ENCODE measurements around the gene ADAMTS20. TPM values are rescaled to one million over a fixed set of nuclear protein-coding genes. Genes with fewer than 3 reads are reported as not detected.

ADAMTS20 gene
- total RNA-seq, 1 experiment from 2014 or later = 2.7 TPM

DNA sequence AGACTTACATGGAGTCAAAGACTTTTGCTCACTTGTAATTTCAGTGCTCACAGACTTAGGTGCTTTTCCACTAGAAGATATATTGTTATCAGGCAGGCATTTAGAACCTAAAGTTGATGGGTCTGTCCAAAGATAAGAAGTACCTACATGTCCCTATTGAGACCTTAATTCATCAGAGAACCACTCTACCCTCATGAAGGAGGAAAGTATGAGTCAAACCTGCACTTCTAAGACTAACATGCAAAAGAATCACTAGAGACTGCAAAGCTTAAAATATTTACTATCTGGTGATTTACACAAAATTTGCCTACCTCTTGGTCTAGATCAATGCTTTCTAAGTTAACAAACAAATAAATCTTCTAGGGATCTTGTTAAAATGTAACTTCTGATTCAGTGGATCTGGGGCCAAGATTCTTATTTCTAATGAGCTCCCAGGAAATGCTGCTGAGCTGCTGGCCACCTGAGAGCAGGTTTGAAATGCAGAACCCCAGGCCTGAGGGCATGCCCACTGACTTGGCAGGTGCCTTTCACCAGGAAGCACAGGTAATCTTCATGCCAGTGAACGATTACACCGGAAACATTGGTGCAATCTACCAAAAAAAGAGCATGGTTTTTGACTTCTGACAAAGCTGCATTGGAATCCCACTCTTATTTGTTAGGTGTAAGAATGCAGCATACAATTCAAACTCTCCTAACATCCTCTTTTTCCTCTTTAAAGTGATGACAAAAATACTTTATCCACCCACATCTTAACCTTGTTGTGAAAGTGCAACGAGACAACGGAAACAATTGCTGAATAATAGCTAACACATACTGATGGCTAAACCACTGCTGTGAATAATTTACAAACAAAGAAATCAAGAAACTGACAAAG, 214.2 kb downstream of the ADAMTS20 start:
- no peak overlapping the region for H2BK5ac ChIP-seq (ENCODE audit: insufficient read length, low read length)
- H3K9me3 ChIP-seq (ENCODE audit: control insufficient read depth, low read depth, low read length) = no peaks in the 10 kb centered on the region
- H3K27me3 Mint-ChIP-seq (ENCODE audit: low read depth) = no peaks in the 10 kb centered on the region
- H3T11ph ChIP-seq (ENCODE audit: low read length) = no peak overlapping the region
- no peaks in the 10 kb centered on the region for H3K4me1 ChIP-seq (ENCODE audit: insufficient read depth, low read length)
- no peak overlapping the region for H4K91ac ChIP-seq (ENCODE audit: insufficient read length, low read depth, low read length)
- no peak overlapping the region for H3K4me2 ChIP-seq (ENCODE audit: insufficient read depth, insufficient read length, low read length)
- H2AK5ac ChIP-seq (ENCODE audit: insufficient read length, low read length) = no peak overlapping the region
- no peak overlapping the region for H3K23ac ChIP-seq (ENCODE audit: insufficient read length, low read depth, low read length)
- H3K9me3 Mint-ChIP-seq = peaks cover 0 to 2% of the 10 kb centered on the region in 2 experiments; a peak in 1 of 5 replicates
- H2BK120ac ChIP-seq (ENCODE audit: low read depth, low read length, poor library complexity, severe bottlenecking) = no peak overlapping the region
- H2BK12ac ChIP-seq (ENCODE audit: insufficient read length, low read depth, low read length) = no peak overlapping the region
- H2BK15ac ChIP-seq (ENCODE audit: low read depth, low read length) = no peak overlapping the region
- no peaks in the 10 kb centered on the region; a peak in 1 of 7 replicates for H3K36me3 Mint-ChIP-seq (ENCODE audit: insufficient read depth in 1 of 3, low read depth in 3 of 3)
- TF ChIP-seq, protein P1, sequence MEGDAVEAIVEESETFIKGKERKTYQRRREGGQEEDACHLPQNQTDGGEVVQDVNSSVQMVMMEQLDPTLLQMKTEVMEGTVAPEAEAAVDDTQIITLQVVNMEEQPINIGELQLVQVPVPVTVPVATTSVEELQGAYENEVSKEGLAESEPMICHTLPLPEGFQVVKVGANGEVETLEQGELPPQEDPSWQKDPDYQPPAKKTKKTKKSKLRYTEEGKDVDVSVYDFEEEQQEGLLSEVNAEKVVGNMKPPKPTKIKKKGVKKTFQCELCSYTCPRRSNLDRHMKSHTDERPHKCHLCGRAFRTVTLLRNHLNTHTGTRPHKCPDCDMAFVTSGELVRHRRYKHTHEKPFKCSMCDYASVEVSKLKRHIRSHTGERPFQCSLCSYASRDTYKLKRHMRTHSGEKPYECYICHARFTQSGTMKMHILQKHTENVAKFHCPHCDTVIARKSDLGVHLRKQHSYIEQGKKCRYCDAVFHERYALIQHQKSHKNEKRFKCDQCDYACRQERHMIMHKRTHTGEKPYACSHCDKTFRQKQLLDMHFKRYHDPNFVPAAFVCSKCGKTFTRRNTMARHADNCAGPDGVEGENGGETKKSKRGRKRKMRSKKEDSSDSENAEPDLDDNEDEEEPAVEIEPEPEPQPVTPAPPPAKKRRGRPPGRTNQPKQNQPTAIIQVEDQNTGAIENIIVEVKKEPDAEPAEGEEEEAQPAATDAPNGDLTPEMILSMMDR (conservative IDR thresholded peaks at IDR 0.05) = no peak
- no peak overlapping the region for H3K4me3 Mint-ChIP-seq
- H4K20me1 ChIP-seq (ENCODE audit: control insufficient read depth, insufficient read depth, insufficient read length) = no peaks in the 10 kb centered on the region
- no peak overlapping the region for H4K5ac ChIP-seq (ENCODE audit: insufficient read length, low read depth, low read length)
- no peaks in the 10 kb centered on the region for H3K79me2 ChIP-seq (ENCODE audit: insufficient read depth, low read length)
- H3K27ac Mint-ChIP-seq = peak overlapping the region in 1 of 3 experiments; percentile 46; a peak in 2 of 7 replicates
- H2BK20ac ChIP-seq (ENCODE audit: low read depth, low read length, poor library complexity, severe bottlenecking) = no peak overlapping the region
- no peak for DNase-seq
- no peaks in the 10 kb centered on the region for H3K79me1 ChIP-seq (ENCODE audit: insufficient read depth, low read depth, low read length, poor library complexity, severe bottlenecking)
- H3K27ac ChIP-seq (ENCODE audit: insufficient read length, low read depth, low read length) = no peak overlapping the region
- peaks cover 9 to 16% of the 10 kb centered on the region in 2 experiments for H3K4me1 Mint-ChIP-seq
- no peak overlapping the region for H3K4ac ChIP-seq (ENCODE audit: low read depth, low read length)
- no peak overlapping the region for H3K18ac ChIP-seq (ENCODE audit: insufficient read length, low read depth, low read length)
- H3K9ac ChIP-seq (ENCODE audit: extremely low read depth, insufficient read length, low read length) = no peak overlapping the region
- no peaks in the 10 kb centered on the region for H3K27me3 ChIP-seq (ENCODE audit: insufficient read depth, low read length)
- no peak overlapping the region for H4K8ac ChIP-seq (replicated peaks; ENCODE audit: insufficient read length, low read depth, low read length)
- H3K14ac ChIP-seq (ENCODE audit: insufficient read depth, low read length) = no peak overlapping the region
- H2AFZ ChIP-seq (ENCODE audit: low read length) = no peak overlapping the region
- no CpG with 5 or more reads among the region's 4 CpGs for WGBS (ENCODE audit: extremely low coverage, insufficient read length, low lambda C conversion rate)
- H3K23me2 ChIP-seq (ENCODE audit: insufficient read length, low read depth, low read length, poor library complexity, severe bottlenecking) = no peaks in the 10 kb centered on the region
- no peak overlapping the region for H3K56ac ChIP-seq (ENCODE audit: insufficient read length, low read depth, low read length)
